Prostate gland (tissue), 2 donors: ENCODE data around the gene FYB2. TPM values are rescaled to one million over a fixed set of nuclear protein-coding genes. Genes with fewer than 3 reads are reported as not detected.

Experiments used
- DNase-seq: peaks from one replicate; pipeline ENCODE4 v3.0.0-alpha.2; 2019; ENCODE audit warnings: low spot score
- H3K27ac ChIP-seq, 2 donors: fragments of 200-600 bp; sonication (generic); 2 replicates each; pipeline ENCODE4 v1.5.1; 2017 to 2019
- H3K27me3 ChIP-seq: fragments of 200-600 bp; sonication (generic); replicated peaks from 2 replicates; pipeline ENCODE4 v1.5.1; 2019; ENCODE audit not compliant: insufficient read depth
- H3K36me3 ChIP-seq, 2 donors: fragments of 200-600 bp; sonication (generic); 1 replicate in 1 of 2; 2 replicates in 1 of 2; pipeline versions ENCODE4 v1.5.1 to v1.8.1; 2017 to 2019
- H3K4me1 ChIP-seq: fragments of 200-600 bp; sonication (generic); replicated peaks from 2 replicates; pipeline ENCODE4 v1.5.1; 2019
- H3K4me3 ChIP-seq, 2 donors: fragments of 200-600 bp; sonication (generic); 2 replicates each; pipeline ENCODE4 v1.5.1; 2017 to 2019
- H3K9me3 ChIP-seq: fragments of 200-600 bp; sonication (generic); 2 replicates; pipeline ENCODE4 v1.5.1; 2017
- POLR2A ChIP-seq: fragments of 450-650 bp; IDR thresholded peaks from one replicate; pipeline ENCODE4 v1.6.1; 2016; ENCODE audit warnings: antibody characterized with exemption, mild to moderate bottlenecking
- POLR2AphosphoS5 ChIP-seq: sonication (generic); formaldehyde crosslinking; IDR thresholded peaks from one replicate; pipeline ENCODE4 v1.6.1; 2017; ENCODE audit warnings: antibody characterized with exemption
- WGBS: methylation state at CpG from one replicate; pipeline ENCODE4 v1.1.5; 2018; 5-methylcytosine and 5-hydroxymethylcytosine counted together
- intact Hi-C: fragments of 100-400 bp; cut with DNase I; formaldehyde crosslinking; loops from one replicate; pipeline ENCODE4 v1.14.2; 2022
- total RNA-seq, 2 donors: library from RNA; depleted of rRNA; stranded (reverse); fragments of >200 nt; gene quantifications; one replicate each; pipeline ENCODE4 v1.1.0, GENCODE V29; 2016
- TF ChIP-seq, protein P1 (sequence below), 4 experiments: fragments of 200-600 bp in 2 of 4; fragments of 450-650 bp in 2 of 4; sonication (generic) in 2 of 4; IDR thresholded peaks; 1 replicate in 3 of 4; 2 replicates in 1 of 4; pipeline ENCODE4 v1.5.1; 2016 to 2019; ENCODE audit warnings: antibody characterized with exemption in 4 of 4, mild to moderate bottlenecking in 2 of 4, moderate library complexity in 2 of 4

FYB2 gene
- total RNA-seq, 2 donors from 2014 or later = 7.8 to 8.2 TPM

DNA sequence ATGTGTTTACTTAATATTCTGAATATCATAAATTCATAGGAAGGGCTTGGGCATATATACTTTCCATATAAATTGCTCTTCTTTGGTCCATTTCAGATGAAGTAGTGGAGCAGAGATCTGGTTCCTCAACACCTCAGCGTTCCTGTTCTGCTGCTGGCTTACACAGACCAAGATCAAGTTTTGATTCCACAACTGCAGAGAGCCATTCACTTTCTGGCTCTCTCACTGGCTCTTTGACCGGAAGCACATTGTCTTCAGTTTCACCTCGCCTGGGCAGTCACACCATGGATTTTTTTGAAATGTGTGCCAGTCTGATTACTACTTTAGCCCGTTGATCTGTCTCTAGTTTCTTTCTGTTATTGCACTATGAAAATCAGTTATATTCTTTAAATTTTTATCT lies 111.8 kb downstream of the FYB2 start:
- TF ChIP-seq, protein P1, sequence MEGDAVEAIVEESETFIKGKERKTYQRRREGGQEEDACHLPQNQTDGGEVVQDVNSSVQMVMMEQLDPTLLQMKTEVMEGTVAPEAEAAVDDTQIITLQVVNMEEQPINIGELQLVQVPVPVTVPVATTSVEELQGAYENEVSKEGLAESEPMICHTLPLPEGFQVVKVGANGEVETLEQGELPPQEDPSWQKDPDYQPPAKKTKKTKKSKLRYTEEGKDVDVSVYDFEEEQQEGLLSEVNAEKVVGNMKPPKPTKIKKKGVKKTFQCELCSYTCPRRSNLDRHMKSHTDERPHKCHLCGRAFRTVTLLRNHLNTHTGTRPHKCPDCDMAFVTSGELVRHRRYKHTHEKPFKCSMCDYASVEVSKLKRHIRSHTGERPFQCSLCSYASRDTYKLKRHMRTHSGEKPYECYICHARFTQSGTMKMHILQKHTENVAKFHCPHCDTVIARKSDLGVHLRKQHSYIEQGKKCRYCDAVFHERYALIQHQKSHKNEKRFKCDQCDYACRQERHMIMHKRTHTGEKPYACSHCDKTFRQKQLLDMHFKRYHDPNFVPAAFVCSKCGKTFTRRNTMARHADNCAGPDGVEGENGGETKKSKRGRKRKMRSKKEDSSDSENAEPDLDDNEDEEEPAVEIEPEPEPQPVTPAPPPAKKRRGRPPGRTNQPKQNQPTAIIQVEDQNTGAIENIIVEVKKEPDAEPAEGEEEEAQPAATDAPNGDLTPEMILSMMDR (IDR thresholded peaks at IDR 0.05) = no peak
- intact Hi-C loops = loop anchor here (5.0 to 10.0 kb wide), 2 partner anchors 123 to 1420 kb away; no protein-coding TSS in a partner anchor
- Histone ChIP-seq H3K4me3 (no peak overlapping the region), H3K4me1 (no peaks in the 10 kb centered on the region), H3K9me3 (no peaks in the 10 kb centered on the region), H3K27ac (no peak overlapping the region), H3K36me3 (no peaks in the 10 kb centered on the region), H3K27me3 (no peaks in the 10 kb centered on the region)
- WGBS = 86% methylated on average over 4 of the region's 4 CpGs
- DNase-seq = no peak

DNA sequence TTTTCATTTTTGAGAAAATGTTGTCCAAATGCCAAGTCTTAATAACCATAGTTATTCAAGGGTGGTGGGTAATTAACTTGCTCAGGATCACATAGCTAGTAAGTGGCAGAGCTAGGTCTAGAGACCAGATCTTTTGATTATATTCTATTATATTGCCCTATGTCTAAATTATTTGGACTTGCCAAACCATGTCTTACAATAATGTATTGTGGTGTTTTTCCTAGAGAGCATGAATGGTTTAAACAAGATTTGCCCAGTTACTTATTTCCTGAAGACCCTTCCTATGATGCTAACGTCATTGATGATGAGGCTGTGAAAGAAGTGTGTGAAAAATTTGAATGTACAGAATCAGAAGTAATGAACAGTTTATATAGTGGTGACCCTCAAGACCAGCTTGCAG lies 115.5 kb downstream of the FYB2 start:
- H3K27me3 ChIP-seq = no peaks in the 10 kb centered on the region
- intact Hi-C loops = loop anchor here (10.0 kb wide), 1 partner anchor 119 kb away; no protein-coding TSS in a partner anchor
- 95% methylated on average over 1 of the region's 1 CpG for WGBS
- H3K4me3 ChIP-seq = no peak overlapping the region
- no peaks in the 10 kb centered on the region for H3K9me3 ChIP-seq
- TF ChIP-seq POLR2AphosphoS5 = no peak
- TF ChIP-seq POLR2A = no peak
- TF ChIP-seq, protein P1 (IDR thresholded peaks at IDR 0.05) = no peak
- H3K36me3 ChIP-seq = no peaks in the 10 kb centered on the region
- no peak for DNase-seq
- H3K27ac ChIP-seq = no peak overlapping the region
- no peaks in the 10 kb centered on the region for H3K4me1 ChIP-seq

DNA sequence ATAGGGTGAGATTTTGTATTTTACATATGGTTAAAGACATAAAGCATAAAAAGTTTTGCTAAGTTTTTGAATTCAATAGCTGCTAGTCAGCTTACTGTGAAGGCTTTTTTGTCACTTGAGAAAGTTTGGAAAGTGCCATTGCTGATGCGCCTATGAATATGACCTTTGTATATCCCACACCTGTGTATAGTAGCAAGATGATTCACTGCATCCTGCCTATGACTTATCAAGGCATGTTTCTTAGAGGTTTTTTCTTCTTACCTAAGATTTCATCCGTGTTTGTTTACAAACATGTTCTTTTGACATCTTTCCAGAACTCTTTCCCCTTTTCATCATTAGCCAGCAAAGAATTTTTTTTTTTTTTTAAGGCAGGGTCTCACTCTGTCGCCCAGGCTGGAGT lies 122.5 kb downstream of the FYB2 start:
- 89% methylated on average over 3 of the region's 3 CpGs for WGBS
- Histone ChIP-seq H3K4me1 (no peaks in the 10 kb centered on the region), H3K4me3 (no peak overlapping the region), H3K27me3 (no peaks in the 10 kb centered on the region), H3K27ac (no peak overlapping the region), H3K9me3 (no peaks in the 10 kb centered on the region), H3K36me3 (no peaks in the 10 kb centered on the region)
- TF ChIP-seq POLR2AphosphoS5 (no peak), POLR2A (no peak)
- TF ChIP-seq, protein P1 (IDR thresholded peaks at IDR 0.05) = no peak
- intact Hi-C loops = no loop called here
- no peak for DNase-seq

DNA sequence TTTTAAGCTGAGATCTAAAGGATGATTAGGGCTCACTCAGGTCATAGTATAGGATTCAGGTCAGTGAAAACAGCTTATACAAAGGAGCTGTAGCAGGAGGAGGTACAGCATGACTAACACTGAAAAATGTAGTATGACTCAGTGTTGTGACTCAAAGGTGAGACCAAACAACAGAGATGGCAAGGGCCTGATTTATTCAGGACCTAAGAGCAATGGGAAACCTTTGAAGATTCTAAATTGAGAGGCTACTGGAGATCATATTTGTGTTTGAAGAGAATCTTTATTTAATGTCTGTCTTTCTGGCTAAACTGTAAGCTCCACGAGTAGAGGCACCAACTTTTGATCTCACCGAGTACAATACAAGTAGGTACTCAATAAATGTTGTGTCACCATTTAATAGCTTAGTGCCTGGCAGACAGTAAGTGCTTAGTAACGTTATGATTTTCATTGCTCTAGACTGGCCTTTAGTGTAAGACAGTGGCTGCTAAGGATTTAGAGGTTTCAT lies 130.6 kb downstream of the FYB2 start:
- H3K4me3 ChIP-seq = no peak overlapping the region
- WGBS = 20% methylated on average over 3 of the region's 3 CpGs
- no peak overlapping the region for H3K27ac ChIP-seq
- no peaks in the 10 kb centered on the region for H3K4me1 ChIP-seq
- DNase-seq = no peak
- no peak for TF ChIP-seq POLR2A
- no peak for TF ChIP-seq POLR2AphosphoS5
- TF ChIP-seq, protein P1 (IDR thresholded peaks at IDR 0.05) = no peak
- intact Hi-C loops = no loop called here
- H3K36me3 ChIP-seq = no peaks in the 10 kb centered on the region
- H3K9me3 ChIP-seq = no peaks in the 10 kb centered on the region
- no peaks in the 10 kb centered on the region for H3K27me3 ChIP-seq

DNA sequence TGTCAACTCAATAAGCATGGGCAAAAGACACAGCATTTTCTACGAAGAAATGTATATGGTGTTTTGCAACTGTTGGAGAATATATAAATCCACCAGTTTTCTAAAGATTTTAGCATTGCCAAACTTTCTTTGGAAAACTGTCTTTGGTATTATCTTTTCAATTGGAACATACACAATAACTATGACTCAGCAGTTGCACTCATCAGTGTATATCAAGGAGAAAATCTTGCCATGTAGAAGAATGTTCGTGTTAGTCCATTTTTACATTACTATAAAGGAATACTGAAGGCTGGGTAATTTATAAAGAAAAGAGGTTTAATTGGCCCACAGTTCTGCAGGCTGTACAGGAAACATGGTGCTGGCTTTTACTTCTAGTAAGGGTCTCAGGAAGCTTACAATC lies 133.0 kb downstream of the FYB2 start:
- Histone ChIP-seq H3K27me3 (no peaks in the 10 kb centered on the region), H3K27ac (no peak overlapping the region), H3K9me3 (no peaks in the 10 kb centered on the region), H3K36me3 (no peaks in the 10 kb centered on the region), H3K4me3 (no peak overlapping the region), H3K4me1 (no peaks in the 10 kb centered on the region)
- 83% methylated on average over 2 of the region's 2 CpGs for WGBS
- no peak for TF ChIP-seq POLR2AphosphoS5
- TF ChIP-seq, protein P1 (IDR thresholded peaks at IDR 0.05) = no peak
- TF ChIP-seq POLR2A = no peak
- intact Hi-C loops = no loop called here
- DNase-seq = no peak
